Hepatocyte (in vitro differentiated cells): ENCODE data around the gene SLC66A2.

Source experiments
- EZH2 ChIP-seq: fragments of 200-600 bp; sonication (generic); IDR thresholded peaks from 2 replicates; pipeline ENCODE4 v1.6.1; 2016; ENCODE audit warnings: antibody characterized with exemption, mild to moderate bottlenecking, borderline replicate concordance
- TF ChIP-seq, protein P1 (sequence below): fragments of 200-600 bp; sonication (generic); IDR thresholded peaks from 2 replicates; pipeline ENCODE4 v1.5.1; 2016; ENCODE audit warnings: antibody characterized with exemption, mild to moderate bottlenecking; ENCODE audit not compliant: poor library complexity

DNA sequence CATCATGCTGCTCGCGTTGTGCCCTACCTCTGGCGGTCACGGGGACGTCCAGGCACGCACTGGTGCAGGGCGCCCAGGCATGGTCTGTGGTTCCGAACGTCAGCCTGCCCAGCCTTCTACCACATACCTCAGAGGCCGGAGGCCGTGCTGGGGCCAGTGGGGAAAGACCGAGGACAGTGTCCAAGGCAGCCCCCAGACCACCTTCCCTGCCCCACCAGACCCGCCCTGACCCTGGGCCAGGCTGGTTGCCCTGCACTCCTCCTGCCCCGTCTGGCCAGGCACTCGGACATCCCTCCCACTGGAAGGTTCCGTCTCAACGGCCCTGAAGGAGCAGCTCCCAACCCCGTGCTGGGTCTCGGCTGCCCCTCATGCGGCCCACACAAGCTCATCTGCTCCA lies 32.8 kb downstream of the SLC66A2 start:
- TF ChIP-seq EZH2 = no peak
- TF ChIP-seq, protein P1, sequence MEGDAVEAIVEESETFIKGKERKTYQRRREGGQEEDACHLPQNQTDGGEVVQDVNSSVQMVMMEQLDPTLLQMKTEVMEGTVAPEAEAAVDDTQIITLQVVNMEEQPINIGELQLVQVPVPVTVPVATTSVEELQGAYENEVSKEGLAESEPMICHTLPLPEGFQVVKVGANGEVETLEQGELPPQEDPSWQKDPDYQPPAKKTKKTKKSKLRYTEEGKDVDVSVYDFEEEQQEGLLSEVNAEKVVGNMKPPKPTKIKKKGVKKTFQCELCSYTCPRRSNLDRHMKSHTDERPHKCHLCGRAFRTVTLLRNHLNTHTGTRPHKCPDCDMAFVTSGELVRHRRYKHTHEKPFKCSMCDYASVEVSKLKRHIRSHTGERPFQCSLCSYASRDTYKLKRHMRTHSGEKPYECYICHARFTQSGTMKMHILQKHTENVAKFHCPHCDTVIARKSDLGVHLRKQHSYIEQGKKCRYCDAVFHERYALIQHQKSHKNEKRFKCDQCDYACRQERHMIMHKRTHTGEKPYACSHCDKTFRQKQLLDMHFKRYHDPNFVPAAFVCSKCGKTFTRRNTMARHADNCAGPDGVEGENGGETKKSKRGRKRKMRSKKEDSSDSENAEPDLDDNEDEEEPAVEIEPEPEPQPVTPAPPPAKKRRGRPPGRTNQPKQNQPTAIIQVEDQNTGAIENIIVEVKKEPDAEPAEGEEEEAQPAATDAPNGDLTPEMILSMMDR = no peak
